HS-5 (cell line): Measurements from ENCODE around the gene LAD1.

Experiments
- DNase-seq: peaks from one replicate; pipeline ENCODE4 v3.0.0-alpha.2; 2012; ENCODE audit warnings: low read depth

Gene LAD1, protein sequence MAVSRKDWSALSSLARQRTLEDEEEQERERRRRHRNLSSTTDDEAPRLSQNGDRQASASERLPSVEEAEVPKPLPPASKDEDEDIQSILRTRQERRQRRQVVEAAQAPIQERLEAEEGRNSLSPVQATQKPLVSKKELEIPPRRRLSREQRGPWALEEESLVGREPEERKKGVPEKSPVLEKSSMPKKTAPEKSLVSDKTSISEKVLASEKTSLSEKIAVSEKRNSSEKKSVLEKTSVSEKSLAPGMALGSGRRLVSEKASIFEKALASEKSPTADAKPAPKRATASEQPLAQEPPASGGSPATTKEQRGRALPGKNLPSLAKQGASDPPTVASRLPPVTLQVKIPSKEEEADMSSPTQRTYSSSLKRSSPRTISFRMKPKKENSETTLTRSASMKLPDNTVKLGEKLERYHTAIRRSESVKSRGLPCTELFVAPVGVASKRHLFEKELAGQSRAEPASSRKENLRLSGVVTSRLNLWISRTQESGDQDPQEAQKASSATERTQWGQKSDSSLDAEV

GRCh38 chr1:201399018-201399351 lies at the start of gene LAD1:
Gene LAD1 (minus strand): TSS chr1:201399324. CDS start chr1:201399306, 18 bp downstream.
- DNase-seq = no peak

DNA sequence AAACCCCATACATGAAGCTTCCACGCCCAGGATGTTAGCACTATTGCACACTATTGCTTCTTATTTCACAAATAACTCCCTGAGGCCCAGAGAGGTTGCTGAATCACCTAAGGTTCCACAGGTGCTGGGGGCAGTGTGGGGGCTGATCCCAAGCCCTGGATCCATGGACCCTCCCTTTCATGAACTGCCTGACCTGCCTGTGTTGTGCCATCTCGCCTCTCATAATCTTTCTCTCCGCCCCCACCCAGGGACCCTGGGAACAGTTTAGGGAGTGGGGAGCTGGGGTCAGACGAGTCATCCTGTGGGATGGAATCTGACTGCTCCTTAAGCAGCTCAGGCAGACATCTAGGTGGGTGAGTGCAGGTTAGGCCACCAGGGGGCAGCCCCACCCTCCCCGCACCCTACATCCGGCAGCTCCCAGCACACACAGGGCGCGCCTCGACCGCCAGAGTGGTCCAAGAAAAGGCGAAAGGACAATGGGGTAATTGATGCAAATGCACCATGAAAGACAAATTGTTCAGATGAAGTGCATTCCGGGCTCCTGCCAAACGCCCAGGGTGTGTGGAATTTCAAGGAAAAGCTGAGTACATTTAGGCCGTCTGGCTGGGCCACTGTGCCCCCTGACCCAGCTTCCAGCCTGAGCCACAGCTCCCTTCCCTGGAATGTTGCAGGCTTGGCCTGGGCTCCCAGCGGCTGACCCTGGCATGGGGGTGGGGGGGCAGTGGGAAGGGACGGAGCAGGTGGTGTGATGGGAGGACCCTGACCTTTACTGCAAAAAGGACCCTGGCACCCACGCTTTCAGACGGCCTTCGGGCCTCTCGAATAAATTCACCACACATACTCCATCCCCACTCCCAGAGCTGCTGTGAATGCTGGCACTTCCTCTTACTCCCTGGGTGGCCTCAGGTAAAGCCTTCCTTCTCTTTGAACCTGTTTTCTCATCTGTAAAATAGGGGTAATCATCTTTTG lies 49.1 kb upstream of the LAD1 start:
- DNase-seq = no peak

DNA sequence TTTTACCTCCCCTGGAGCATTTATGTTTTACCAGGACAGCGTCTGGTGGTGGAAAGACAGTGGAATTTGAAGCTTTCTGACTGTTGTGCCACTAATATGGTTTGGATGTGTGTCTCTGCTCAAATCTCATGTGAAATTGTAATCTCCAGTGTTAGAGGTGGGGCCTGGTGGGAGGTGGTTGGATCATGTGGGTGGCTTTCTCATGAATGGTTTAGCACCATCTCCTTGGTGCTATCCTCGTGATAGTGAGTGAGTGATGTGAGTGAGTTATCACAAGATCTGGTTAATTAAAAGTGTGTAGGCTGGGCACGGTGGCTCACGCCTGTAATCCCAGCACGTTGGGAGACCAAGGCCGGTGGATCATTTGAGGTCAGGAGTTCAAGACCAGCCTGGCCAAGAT lies 46.2 kb upstream of the LAD1 start:
- no peak for DNase-seq

DNA sequence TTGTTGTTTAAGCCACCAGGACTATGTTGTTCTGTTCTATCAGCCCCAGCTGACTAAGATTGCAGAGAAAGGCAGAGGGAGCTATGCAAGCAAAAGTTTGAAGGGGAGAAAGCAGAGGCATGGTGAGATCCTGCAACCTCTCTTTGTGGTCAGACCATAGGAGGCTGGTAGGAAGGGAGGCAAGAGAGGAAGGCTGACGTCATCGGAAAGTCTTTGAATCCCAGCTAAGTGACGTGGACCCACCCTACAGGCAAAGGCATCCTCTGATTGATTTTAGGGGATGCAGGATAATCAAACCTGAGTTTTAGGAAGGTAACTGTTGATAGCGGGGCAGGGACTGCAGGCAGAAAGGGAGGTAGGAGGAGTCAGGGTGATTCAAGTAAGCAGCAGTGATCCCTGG lies 45.7 kb upstream of the LAD1 start:
- no peak for DNase-seq

- no peak for DNase-seq
Observed at GRCh38 chr1:201443747-201444146, 44.6 kb upstream of the LAD1 start.

- DNase-seq = no peak
Observed at GRCh38 chr1:201436969-201437368, 37.8 kb upstream of the LAD1 start.

GRCh38 chr1:201436393-201436792 lies 37.3 kb upstream of the LAD1 start:
- DNase-seq = no peak

DNA sequence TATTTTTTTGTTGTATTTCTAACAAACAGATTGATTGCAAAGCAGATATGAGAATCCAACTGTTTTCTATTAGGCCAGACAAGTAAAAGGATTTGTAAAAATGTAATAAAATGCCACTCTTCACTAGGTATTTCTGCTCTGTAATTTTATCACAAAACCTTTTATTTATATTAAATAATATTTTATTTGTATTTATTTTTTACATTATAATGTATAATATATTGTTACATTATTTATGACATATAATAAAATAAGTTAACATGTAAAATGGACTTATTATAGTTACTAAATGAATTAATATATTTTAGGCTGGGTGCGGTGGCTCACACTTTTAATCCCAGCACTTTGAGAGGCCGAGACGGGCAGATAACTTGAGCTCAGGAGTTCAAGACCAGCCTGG lies 35.1 kb upstream of the LAD1 start:
- no peak for DNase-seq

DNA sequence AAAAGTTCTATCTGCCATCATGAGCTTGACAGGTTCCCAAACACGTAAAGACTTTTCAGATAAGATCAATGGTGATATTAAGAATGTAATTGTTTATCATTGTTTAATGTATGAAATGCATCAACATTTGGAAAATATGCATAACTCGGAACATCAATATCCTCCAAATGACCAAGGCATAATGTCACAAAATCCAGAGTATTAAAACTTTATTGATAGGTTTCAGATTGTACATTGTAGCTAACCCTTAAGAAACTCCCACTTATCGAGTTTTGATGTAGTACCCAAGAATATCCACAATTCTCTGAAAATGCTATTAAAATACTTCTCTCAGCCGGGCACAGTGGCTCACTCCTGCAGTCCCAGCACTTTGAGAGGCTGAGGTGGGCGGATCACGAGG lies 34.5 kb upstream of the LAD1 start:
- DNase-seq = no peak

- no peak for DNase-seq
Observed at GRCh38 chr1:201430776-201431175, 31.7 kb upstream of the LAD1 start.

DNA sequence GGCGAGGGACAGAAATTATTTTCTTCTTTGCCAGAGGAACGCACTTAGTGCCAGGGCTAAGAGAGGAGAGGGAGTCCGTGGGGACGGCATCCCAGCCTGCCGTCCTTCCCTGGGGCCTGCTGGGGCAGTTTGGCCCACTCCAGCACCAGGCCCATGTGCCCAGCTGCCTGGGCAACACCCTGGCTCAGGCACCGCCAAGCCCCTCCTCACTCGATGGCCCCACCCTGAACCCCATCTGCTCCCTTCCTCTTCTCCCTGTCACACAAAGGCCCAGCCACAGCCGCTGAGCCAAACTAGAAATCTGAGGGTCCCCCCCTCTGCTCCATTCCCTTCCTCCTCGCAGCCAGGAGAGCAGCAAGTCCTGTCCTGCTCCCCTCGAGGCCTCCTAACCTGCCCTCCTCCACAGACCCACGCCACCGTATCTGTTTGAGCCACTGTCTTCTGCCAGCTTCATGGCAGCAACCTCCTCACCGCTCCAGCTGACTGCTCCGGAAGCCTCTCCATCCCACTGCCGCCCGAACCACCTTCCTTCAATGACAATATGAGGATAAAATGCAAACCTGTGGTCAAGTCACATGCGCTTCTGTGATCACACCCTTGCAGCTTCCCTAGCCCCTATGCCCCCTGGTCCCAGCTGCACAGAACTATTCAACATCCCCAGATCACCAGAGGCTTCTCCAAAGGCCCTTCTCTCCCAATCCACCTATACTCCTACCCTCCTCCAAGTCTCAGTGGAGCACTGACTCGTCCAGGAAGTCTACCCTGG lies 30.8 kb upstream of the LAD1 start:
- DNase-seq = no peak

DNA sequence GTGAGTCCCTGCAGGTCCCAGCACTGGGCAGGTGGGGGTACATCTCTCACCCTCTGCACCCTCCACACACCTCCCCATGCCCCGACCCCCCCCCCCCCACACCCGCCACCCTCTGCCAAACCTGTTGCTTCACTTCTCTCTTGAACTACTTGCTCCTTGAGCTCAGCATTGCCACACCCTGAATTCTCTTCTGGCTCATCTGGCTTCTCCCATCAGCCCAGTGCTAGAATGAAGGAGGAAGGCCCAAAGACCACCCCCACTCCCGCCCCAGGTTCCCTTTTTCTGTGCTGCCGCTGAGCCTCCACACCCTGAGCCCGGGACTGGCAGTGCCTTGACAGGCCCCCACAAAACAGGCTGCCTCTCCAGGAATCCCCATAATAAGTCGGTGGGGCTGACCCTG lies 28.8 kb upstream of the LAD1 start:
- no peak for DNase-seq

- no peak for DNase-seq
Observed at GRCh38 chr1:201426479-201427310, 27.6 kb upstream of the LAD1 start.

GRCh38 chr1:201424146-201424545 lies 25.0 kb upstream of the LAD1 start:
- no peak for DNase-seq

GRCh38 chr1:201423655-201424054 lies 24.5 kb upstream of the LAD1 start:
- no peak for DNase-seq

DNA sequence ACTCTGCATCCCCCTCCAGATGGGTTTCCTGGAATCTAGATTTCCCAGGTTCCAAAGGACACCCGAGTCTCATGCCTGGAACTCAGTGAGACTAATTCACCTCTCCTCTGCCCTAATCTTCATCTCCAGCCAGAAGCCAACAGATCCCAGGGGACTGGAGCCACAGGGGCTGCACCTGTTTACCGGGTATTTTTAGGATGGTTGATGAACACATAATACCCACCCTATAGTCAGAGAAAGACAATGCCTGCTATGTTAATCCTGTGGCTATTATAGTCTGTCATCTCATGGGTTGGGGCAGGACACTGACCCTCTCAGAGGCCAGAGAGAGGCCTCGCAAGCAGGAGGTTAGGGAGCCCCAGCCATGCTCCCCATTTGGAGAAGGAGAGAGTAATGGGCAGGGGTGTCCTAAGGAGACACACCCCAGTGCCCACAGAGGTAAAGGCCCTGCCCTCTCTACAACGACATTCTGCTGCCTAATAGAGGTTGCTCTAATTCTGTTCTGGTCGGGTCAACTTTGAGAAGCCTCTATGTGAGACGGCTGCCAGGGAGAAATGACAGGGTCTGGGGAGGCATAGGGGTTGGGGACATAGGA lies 23.4 kb upstream of the LAD1 start:
- no peak for DNase-seq

DNA sequence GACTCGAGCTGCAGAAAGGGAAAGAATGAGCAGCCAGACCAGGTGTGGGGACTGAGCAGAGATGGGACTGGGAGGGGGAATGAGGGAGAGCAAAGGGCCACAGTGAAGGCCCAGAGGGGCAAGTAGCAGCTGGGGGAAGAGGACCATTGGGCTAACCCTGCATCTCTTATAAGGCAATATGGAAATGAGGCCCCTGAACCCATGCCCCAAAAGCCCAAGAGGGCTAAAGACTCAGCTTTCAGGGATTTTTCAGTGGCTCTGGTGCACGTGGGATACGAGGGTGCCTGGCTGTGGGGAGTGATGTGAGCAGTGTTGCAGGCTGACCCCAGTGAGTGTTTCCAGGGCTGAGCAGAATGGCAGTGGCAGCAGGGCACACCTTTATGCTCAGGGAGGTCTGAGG lies 22.9 kb upstream of the LAD1 start:
- DNase-seq = no peak

GRCh38 chr1:201421041-201421440 lies 21.9 kb upstream of the LAD1 start:
- no peak for DNase-seq

GRCh38 chr1:201420608-201421002 lies 21.5 kb upstream of the LAD1 start:
- no peak for DNase-seq

DNA sequence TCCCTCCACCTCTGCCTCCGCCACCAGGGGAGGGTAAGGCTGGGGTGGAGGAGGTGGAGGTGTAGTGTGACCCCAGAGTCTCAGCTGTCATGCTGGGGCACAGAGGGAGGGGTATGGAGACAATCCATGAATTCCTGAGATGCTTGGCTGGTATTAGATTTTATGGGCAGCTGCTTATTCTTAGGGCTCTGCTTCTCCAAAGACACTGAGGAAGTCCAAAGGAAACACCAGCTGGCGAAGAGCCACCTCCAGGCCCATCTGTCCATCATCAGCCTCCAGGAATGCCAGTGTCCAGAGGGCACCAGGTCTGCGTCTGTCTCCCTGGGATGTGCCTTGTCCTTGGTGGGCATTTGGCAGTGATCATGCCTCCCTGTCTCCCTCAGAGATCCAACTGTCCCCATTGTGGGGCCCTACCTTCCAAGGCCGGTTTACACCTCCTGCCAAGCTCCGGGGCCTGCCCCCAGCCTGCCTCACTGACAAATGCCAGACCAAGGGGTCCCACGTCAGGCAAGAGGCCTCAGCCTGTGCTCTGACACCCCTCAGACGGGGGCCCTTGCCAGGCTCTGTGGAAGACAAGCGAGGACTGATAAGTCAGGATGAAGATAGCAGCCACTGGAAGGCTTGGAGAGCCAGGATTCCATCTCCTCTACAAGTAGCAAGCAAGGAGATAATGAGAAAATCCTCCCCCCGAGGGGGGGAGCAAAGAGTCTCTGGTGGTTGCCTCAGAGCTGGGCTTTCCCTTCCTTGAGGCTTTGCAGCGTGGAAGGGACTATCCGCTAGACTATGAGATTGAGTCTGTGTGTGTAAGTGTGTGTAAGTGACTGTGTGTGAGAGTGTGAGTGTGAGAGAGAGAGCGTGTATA lies 20.9 kb upstream of the LAD1 start:
- DNase-seq = no peak
